ENCODE measurements around the gene CCDC33.

Gene CCDC33

GRCh38 chr15:74253211-74253921, 17.2 kb downstream of the CCDC33 start:
- no peak for TF ChIP-seq CTCF (IDR thresholded peaks at IDR 0.05; ENCODE audit: low read depth, low read length, missing control alignments)
- H3K4me3 ChIP-seq (replicated peaks; ENCODE audit: low read depth, low read length), result no peak overlapping the region
- no peak for DNase-seq (ENCODE audit: extremely low read depth, low read depth)

- DNase-seq (ENCODE audit: extremely low read depth, low read depth), result no peak
- no peak for TF ChIP-seq CTCF (IDR thresholded peaks at IDR 0.05; ENCODE audit: low read depth, low read length, missing control alignments)
- no peak overlapping the region for H3K4me3 ChIP-seq (replicated peaks; ENCODE audit: low read depth, low read length)
Measured at GRCh38 chr15:74257105-74257504, 21.0 kb downstream of the CCDC33 start.

- no peak overlapping the region for H3K4me3 ChIP-seq (replicated peaks; ENCODE audit: low read depth, low read length)
- TF ChIP-seq CTCF (IDR thresholded peaks at IDR 0.05; ENCODE audit: low read depth, low read length, missing control alignments), result no peak
- DNase-seq (ENCODE audit: extremely low read depth, low read depth), result no peak
Measured at GRCh38 chr15:74257623-74258022, 21.5 kb downstream of the CCDC33 start.

GRCh38 chr15:74258456-74259291, 22.5 kb downstream of the CCDC33 start:
- no peak overlapping the region for H3K4me3 ChIP-seq (replicated peaks; ENCODE audit: low read depth, low read length)
- no peak for DNase-seq (ENCODE audit: extremely low read depth, low read depth)
- no peak for TF ChIP-seq CTCF (IDR thresholded peaks at IDR 0.05; ENCODE audit: low read depth, low read length, missing control alignments)

- no peak for DNase-seq (ENCODE audit: extremely low read depth, low read depth)
- no peak overlapping the region for H3K4me3 ChIP-seq (replicated peaks; ENCODE audit: low read depth, low read length)
- TF ChIP-seq CTCF (IDR thresholded peaks at IDR 0.05; ENCODE audit: low read depth, low read length, missing control alignments), result no peak
Measured at GRCh38 chr15:74259292-74259648, 23.1 kb downstream of the CCDC33 start.

GRCh38 chr15:74259821-74260607, 23.9 kb downstream of the CCDC33 start:
- H3K4me3 ChIP-seq (replicated peaks; ENCODE audit: low read depth, low read length), result no peak overlapping the region
- no peak for TF ChIP-seq CTCF (IDR thresholded peaks at IDR 0.05; ENCODE audit: low read depth, low read length, missing control alignments)
- no peak for DNase-seq (ENCODE audit: extremely low read depth, low read depth)
